Measurements from ENCODE around the gene CCT5.
"Not testable (repeated sequence)": the region's sequence is repeated elsewhere in the genome, so short reads cannot be mapped to it uniquely, and the experiment has no call there.

The CCT5 gene

DNA sequence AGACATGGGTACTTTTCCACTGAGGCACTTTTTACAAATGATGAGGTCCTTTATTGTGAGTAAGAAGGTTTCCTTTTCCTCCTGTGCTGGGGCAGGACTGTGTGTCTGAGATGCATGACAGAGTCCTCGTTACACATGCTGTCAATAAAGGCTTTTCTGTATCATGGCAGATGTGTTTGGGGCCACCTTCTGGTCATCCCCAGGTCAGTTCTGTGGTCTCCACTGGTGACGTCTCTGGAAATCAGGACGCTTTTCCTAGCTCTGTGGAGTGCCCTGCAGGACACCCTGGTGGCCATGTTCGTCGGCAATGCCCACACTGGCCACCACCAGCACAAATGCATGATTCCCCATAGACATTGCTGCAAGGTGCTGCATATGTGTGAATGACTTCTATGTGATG lies 54.9 kb downstream of the CCT5 start:
- no peak for DNase-seq

DNA sequence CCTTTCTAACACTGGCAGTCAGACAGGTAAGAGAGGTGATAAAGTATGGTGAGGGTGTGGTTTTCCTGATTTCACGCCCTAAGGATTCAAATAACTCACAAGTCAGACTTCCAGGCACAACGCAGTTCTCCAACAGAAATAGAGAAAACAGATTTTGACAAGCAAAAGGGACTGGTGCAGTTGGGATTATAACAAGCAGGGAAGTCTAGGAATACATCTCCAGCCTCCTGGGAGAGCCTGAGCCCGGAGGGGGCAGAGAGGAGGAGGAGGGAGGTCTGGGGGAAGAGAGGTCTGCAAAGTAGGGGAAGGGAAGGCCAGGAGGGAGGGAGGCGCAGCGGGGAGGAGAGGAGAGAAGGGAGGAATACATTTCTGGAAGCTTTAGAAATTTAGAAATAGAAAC lies 56.0 kb downstream of the CCT5 start:
- no peak for DNase-seq

DNA sequence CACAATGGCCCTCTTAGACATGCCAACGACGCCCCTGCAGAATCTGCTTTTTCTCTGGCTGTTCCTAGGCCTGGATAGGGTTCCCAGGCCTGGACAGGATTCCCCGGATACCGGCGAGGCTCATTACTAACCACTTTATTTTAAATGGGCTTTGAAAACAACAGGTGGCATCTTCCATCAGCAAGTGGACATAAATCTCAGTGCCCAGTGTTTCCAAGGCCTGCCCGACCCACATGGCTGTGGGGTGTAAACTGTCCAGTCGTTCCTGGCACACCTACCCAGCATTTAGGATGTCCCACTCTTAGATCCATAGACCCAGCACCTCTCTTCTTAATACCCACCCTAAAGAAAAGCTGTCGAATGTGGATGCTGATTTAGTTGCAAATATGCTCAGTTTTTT lies 56.7 kb downstream of the CCT5 start:
- DNase-seq: no peak

DNA sequence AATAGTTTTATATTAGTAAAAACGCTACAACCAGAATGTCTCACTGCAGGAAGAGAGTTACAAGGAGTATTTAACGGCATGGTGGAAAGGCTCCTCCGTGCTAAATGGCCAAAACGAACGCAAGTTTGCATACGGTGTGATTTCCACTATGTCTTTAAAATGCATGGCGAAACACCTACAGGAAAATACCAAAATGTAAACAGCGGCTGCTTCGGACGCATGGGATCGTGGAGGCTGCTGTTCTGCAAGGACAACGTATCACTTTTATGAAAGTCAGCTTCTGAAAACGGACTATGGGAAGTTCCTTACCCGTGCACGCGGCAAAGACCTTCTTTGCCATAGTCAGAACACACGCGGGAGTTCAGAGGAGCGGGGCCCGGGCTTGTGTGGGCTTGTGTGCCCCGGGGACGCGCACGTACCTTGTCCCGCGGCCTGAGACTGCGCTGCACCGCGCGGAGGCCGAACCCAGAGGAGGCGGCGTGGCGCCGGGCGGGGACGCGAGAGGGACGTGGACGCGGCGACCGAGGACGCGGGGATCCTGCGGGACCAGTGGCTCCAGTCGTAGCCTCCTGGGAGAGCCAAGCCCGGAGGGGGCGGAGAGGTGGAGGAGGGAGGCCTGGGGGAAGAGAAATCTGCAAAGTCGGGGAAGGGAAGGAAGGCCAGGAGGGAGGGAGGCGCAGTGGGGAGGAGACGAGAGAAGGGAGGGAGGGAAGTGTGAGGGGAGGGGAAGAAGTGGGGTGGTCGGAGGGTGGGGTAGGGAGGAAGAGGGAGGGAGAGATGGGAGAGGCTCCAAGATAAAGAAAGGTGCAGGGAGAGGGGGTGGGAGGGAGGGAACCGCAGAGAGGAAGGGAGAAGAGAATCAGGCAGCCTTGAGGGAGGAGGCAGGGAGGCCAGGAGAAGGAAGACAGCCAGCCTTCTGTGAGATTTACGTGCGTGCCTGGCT lies 57.4 kb downstream of the CCT5 start, which contains the start of gene CMBL:
TSS of gene CMBL (minus strand) at position 697 of the 943 bp plus-strand sequence. CDS start 17,140 bp downstream, outside the sequence.
- no peak for DNase-seq

DNA sequence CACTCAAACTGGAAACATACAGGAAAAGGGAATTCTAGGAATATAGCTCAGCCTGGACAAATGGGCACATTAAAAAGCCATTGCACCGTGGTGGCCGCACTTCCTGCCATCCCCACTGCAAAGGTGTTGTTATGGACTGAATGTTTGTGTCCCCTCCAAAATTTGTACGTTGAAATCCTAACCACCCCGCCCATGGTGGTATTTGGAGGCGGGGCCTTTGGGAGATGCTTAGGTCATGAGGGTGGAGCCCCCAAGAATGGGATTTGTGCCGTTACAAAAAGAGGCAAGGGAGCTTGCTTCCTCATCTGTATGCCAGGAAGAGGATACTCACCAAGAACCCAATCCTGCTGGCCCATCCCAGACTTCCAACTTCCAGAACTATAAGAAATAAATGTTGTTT lies 58.8 kb downstream of the CCT5 start:
- no peak for DNase-seq

DNA sequence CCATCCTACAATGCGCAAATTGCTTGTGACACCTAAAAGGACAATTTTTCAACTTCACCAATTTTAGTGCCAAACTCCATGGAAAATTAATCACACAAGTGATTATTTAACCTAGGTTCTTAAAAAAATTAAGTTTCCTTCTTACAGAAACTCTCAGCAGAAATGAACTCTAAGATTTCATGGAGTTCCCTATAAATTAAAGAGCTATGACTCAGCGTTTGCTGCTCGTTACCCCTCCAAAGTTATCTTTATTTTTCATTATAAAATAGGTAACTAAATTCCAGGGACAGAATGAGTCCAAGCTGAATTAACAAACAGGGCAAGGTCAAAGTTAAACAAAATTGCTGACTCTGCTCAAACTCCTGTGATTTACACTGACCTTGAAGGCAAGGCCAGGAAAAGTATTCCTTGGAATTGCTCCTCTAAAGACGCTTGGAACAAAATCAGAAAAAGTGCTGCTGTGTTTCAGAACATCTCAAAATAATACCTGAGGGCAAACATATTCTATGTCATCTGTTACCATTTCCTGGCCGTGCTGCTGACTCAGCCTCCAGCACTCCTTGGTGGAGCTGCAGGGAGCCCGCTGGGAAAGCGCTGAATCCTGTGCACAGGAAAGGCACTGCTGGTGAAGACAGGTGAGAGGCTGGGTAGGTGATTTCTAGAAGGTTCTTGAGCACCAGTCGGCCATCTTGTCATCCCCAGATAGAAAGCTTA lies 60.1 kb downstream of the CCT5 start:
- DNase-seq: no peak

DNA sequence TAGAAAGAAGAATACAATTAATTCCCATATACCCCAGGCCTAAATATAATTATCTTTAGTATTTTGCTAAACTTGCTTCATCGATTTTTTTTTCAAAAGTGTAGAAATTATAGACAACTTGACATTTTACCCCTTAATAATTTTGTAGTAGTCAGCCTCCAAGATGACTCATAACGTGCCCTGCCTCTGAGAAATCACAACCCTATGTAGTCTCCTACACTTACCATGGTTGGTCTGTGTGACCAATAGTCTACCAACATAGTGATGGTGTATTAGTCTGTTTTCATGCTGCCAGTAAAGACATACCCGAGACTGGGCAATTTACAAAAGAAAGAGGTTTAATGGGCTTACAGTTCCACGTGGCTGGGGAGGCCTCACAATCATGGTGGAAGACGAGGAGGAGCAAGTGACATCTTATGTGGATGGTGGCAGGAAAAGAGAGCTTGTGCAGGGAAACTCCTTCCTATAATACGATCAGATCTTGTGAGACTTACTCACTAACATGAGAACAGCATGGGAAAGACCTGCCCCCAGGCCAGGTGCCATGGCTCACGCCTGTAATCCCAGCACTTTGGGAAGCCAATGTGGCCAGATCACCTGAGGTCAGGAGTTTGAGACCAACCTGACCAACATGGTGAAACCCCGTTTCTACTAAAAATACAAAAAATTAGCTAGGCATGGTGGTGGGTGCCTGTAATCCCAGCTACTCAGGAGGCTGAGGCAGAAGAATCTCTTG lies 60.9 kb downstream of the CCT5 start:
- not testable (repeated sequence) for DNase-seq

DNA sequence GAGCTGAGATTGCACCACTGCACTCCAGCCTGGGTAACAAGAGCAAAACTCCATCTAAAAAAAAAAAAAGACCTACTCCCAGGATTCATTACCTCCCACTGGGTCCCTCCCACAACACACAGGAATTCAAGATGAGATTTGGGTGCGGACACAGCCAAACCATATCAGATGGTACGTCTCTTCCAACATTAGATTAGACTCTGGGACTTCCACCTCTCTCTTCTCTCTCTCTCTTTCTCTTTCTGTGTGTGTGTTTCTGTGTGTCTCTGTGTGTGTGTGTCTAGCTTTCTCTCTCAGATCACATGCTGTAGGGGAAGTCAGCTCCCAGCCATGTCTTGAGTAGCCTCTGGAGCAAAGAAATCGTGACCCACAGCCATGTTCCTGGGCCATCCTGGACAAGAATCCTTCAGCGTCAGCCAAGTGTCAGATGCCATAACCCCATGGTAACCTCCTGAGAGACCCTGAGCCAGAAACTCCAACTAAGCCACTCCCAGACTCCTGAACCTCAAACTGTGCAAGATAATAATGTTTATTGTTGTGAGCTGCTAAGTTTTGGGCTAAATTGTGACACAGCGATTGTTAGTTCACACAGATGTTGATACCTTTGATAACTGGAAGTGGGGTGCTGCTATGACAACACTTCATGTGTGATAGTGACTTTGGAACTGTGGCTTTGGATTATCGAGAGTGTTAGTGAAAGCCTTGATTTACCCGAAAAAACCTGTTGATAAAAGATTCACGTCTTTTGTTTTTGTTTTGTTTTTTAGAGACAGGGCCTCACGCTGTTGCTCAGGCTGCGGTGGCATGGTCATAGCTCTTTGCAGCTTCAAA lies 61.7 kb downstream of the CCT5 start:
- DNase-seq: no peak

DNA sequence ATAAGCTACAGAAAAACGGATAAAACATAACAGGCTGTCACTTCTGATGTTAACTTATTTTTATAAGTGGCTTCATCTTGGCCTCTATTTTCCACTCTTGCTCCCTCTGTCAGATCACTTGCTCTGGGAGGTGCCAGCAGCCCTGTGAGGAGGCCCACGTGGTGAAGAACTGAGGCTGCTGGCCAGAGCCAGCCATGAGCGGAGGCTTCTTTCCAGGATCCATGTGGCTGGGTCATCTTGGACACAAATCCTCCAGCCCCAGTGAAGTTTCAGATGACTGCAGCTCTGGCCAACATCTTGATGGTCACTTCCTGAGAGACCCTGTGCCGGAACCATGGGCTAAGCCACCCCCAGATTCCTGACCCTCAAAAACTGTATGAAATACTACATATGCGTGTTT lies 65.1 kb downstream of the CCT5 start:
- no peak for DNase-seq

Measured in activated CD4-positive, CD25-positive, alpha-beta regulatory T cell (primary cell).